Activated CD8-positive, alpha-beta T cell treated with anti-CD3 and anti-CD28 coated beads, Interleukin-2, amount 10 ng/mL, durations not matched to agents 7 days and 5 days (primary cell): ENCODE data around the gene PSMA3. TPM values are rescaled to one million over a fixed set of nuclear protein-coding genes. Genes with fewer than 3 reads are reported as not detected.

ENCODE experiments used
- ATAC-seq: fragments of 150-1000 bp; cut with Tn5 transposase; one replicate; pipeline ENCODE4 v1.10.0; 2021; ENCODE audit warnings: moderate library complexity
- CTCF ChIA-PET: fragments of 350-600 bp; sonication (Branson Sonifier 250); formaldehyde crosslinking; loops from one replicate; lab custom pipeline; 2021; ENCODE audit warnings: antibody characterized with exemption; lab: Charles Lee
- POLR2A ChIA-PET: fragments of 350-600 bp; sonication (Branson Sonifier 250); formaldehyde crosslinking; loops from one replicate; lab custom pipeline; 2021; ENCODE audit warnings: antibody characterized with exemption; lab: Charles Lee
- DNase-seq: peaks from one replicate; pipeline ENCODE4 v3.0.0-alpha.2; 2020
- H3K27ac Mint-ChIP-seq: one replicate; pipeline ENCODE4 v1.8.0; 2021; ENCODE audit warnings: mild to moderate bottlenecking, mixed read lengths
- H3K27me3 Mint-ChIP-seq: one replicate; pipeline ENCODE4 v1.8.0; 2021; ENCODE audit warnings: low read depth, mixed read lengths
- H3K36me3 Mint-ChIP-seq: one replicate; pipeline ENCODE4 v1.8.0; 2021; ENCODE audit warnings: low read depth, mixed read lengths
- H3K4me1 Mint-ChIP-seq: one replicate; pipeline ENCODE4 v1.8.0; 2021; ENCODE audit warnings: low read depth, mixed read lengths
- H3K4me3 Mint-ChIP-seq: one replicate; pipeline ENCODE4 v1.8.0; 2021; ENCODE audit warnings: mild to moderate bottlenecking, mixed read lengths
- H3K9me3 Mint-ChIP-seq: one replicate; pipeline ENCODE4 v1.8.0; 2022; ENCODE audit warnings: mixed read lengths; ENCODE audit not compliant: insufficient read depth
- total RNA-seq, 2 experiments: library from RNA; stranded (reverse); gene quantifications; one replicate each; pipeline ENCODE4 v1.2.3, GENCODE V29; 2021

Gene PSMA3
- total RNA-seq, 2 experiments from 2014 or later, result 257 to 275 TPM

DNA sequence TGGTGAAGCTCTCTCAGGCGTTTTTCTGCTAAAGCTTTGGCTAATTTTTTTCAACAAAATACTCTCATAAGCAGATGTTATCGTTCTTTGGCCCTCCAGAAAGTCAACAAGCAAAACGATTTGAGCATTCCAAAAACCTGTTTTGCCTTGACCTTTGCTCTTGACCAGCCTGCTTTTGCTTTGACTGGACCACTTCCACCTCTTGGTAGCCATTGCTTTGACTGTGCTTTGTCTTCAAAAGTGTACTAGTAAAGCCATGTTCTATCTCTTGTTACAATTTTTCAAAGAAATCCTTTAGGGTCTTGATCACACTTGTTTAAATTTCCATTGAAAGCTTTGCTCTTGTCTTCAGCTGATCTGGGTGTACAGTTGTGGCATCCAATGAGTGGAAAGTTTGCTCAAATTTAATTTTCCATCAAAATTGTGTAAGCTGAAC lies 43.0 kb downstream of the PSMA3 start:
- Mint-ChIP-seq H3K4me1 (peaks cover 35% of the 10 kb centered on the region), H3K36me3 (peaks cover 76% of the 10 kb centered on the region), H3K9me3 (no peaks in the 10 kb centered on the region), H3K27ac (no peak overlapping the region), H3K27me3 (no peaks in the 10 kb centered on the region), H3K4me3 (no peak overlapping the region)
- CTCF ChIA-PET, result no interaction called here
- DNase-seq (no peak), ATAC-seq (no peak)
- POLR2A ChIA-PET, result no interaction called here

DNA sequence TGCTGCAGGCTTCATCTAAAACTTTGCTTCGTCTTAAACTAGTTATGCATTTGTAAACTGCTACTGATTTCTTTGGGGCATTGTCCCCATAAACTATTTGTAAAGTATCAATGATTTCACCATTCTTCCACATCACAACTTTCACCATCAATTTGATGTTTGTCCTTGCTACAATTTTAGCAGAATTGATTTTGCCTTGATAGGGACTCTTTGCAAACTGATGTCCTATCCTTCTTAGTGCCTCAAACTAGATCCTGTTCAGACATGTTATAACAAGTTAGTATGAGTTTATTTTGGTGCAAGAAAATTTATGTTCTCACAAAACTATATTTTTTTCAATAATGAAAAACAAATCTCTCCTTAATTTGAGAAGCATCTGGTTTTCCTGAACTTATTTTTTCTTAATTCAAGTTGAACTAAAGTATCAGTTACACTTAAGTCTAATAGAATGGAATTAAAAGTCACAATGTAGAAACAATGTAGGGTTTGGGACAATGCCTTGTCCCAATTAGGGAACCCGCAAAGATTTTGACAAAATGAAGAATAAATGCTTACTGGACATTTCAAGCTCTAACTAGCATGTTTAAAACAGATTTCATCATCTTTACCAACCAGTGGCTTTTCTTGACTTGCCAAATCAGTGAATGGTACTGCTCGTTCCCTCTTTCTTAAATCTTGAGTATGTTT lies 43.6 kb downstream of the PSMA3 start:
- DNase-seq (no peak), ATAC-seq (no peak)
- ChIA-PET CTCF (no interaction called here), POLR2A (interaction anchor here (1.7 kb wide), 1 partner anchor 9 kb away, joined by 12 read pairs; the partner anchor contains the start of gene ARID4A)
- Mint-ChIP-seq H3K27ac (peak overlapping the region; percentile 9), H3K27me3 (no peaks in the 10 kb centered on the region), H3K4me3 (no peak overlapping the region), H3K9me3 (no peaks in the 10 kb centered on the region), H3K36me3 (peaks cover 76% of the 10 kb centered on the region), H3K4me1 (peaks cover 34% of the 10 kb centered on the region)

DNA sequence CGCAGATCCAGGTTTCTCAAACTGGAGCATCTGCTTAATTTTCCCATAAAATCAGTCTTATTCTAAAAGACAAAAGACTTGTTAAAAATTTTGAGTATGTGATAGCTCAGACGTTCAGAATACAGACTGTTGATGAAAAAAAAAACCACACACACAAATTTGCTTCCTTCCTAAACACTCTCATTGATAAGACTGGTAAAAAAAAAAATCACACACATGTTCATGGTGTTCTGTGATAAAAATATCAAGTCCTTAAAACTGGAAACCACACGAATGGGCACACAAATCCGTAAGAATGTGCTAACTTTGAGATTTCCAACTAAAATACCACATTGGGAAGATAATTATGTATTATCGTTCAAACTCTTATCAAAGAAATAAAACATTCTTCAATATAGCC lies 47.0 kb downstream of the PSMA3 start:
- peaks cover 38% of the 10 kb centered on the region for H3K4me1 Mint-ChIP-seq
- H3K27ac Mint-ChIP-seq, result no peak overlapping the region
- ChIA-PET POLR2A (no interaction called here), CTCF (no interaction called here)
- H3K27me3 Mint-ChIP-seq, result no peaks in the 10 kb centered on the region
- no peak for DNase-seq
- H3K36me3 Mint-ChIP-seq, result peaks cover 77% of the 10 kb centered on the region
- H3K9me3 Mint-ChIP-seq, result no peaks in the 10 kb centered on the region
- no peak for ATAC-seq
- H3K4me3 Mint-ChIP-seq, result no peak overlapping the region

DNA sequence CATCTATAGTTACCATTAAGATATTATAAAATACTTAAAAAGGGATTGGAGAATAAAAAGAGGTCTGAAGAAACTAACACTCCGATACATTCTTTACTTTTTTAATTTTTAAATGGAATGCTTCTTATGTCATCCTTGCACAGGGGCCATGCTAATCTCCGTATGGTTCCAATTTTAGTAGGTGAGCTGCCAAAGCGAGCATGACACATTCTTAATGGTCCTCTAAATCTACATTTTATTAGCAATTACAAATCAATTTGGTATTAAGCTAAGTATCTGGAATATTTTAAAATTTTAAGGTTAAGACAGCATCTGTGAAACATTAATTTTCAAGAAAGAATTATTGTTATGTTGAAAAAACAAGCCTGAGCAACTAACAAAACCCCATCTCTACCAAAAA lies 47.5 kb downstream of the PSMA3 start:
- H3K36me3 Mint-ChIP-seq, result peaks cover 74% of the 10 kb centered on the region
- ATAC-seq, result no peak
- no peaks in the 10 kb centered on the region for H3K9me3 Mint-ChIP-seq
- H3K27ac Mint-ChIP-seq, result no peak overlapping the region
- no peak overlapping the region for H3K4me3 Mint-ChIP-seq
- H3K27me3 Mint-ChIP-seq, result no peaks in the 10 kb centered on the region
- peaks cover 38% of the 10 kb centered on the region for H3K4me1 Mint-ChIP-seq
- ChIA-PET POLR2A (no interaction called here), CTCF (interaction anchor here (0.6 kb wide), 1 partner anchor 17 kb away, joined by 3 read pairs; no protein-coding TSS in a partner anchor)
- no peak for DNase-seq

- no peak overlapping the region for H3K27ac Mint-ChIP-seq
- H3K9me3 Mint-ChIP-seq, result no peaks in the 10 kb centered on the region
- DNase-seq (no peak), ATAC-seq (no peak)
- ChIA-PET POLR2A (no interaction called here), CTCF (no interaction called here)
- peaks cover 54% of the 10 kb centered on the region for H3K36me3 Mint-ChIP-seq
- no peaks in the 10 kb centered on the region for H3K27me3 Mint-ChIP-seq
- peaks cover 32% of the 10 kb centered on the region for H3K4me1 Mint-ChIP-seq
- no peak overlapping the region for H3K4me3 Mint-ChIP-seq
These were observed 49.6 kb downstream of the PSMA3 start for GRCh38 chr14:58294201-58294600.

GRCh38 chr14:58296726-58297125 lies 52.1 kb downstream of the PSMA3 start:
- POLR2A ChIA-PET, result interaction anchor here (2.6 to 4.7 kb wide), 3 partner anchors 29 to 130 kb away, joined by 13 to 47 read pairs (median 41); partner anchors contain the start of genes KIAA0586, PSMA3 and TIMM9
- CTCF ChIA-PET, result no interaction called here
- H3K9me3 Mint-ChIP-seq, result no peaks in the 10 kb centered on the region
- DNase-seq, result no peak
- H3K27me3 Mint-ChIP-seq, result no peaks in the 10 kb centered on the region
- H3K4me1 Mint-ChIP-seq, result peaks cover 34% of the 10 kb centered on the region
- ATAC-seq, result no peak
- peaks cover 43% of the 10 kb centered on the region for H3K36me3 Mint-ChIP-seq
- no peak overlapping the region for H3K4me3 Mint-ChIP-seq
- H3K27ac Mint-ChIP-seq, result no peak overlapping the region

- H3K9me3 Mint-ChIP-seq, result no peaks in the 10 kb centered on the region
- ATAC-seq (no peak), DNase-seq (no peak)
- ChIA-PET CTCF (interaction anchor here (1.0 to 1.8 kb wide), 4 partner anchors 22 to 64 kb away, joined by 3 to 8 read pairs (median 4); no protein-coding TSS in a partner anchor), POLR2A (interaction anchor here (1.0 to 4.7 kb wide), 13 partner anchors 8 to 130 kb away, joined by 4 to 47 read pairs (median 8); partner anchors contain the start of genes ACTR10, KIAA0586, PSMA3 and TIMM9)
- H3K36me3 Mint-ChIP-seq, result peaks cover 47% of the 10 kb centered on the region
- H3K4me3 Mint-ChIP-seq, result no peak overlapping the region
- peaks cover 32% of the 10 kb centered on the region for H3K4me1 Mint-ChIP-seq
- no peak overlapping the region for H3K27ac Mint-ChIP-seq
- H3K27me3 Mint-ChIP-seq, result no peaks in the 10 kb centered on the region
These were observed 52.7 kb downstream of the PSMA3 start for GRCh38 chr14:58297412-58297761.

- Mint-ChIP-seq H3K27ac (no peak overlapping the region), H3K36me3 (peaks cover 45% of the 10 kb centered on the region), H3K4me3 (no peak overlapping the region), H3K27me3 (no peaks in the 10 kb centered on the region), H3K9me3 (no peaks in the 10 kb centered on the region), H3K4me1 (peaks cover 28% of the 10 kb centered on the region)
- ATAC-seq, result peak; percentile 91
- POLR2A ChIA-PET, result interaction anchor here (0.6 to 4.7 kb wide), 33 partner anchors 9 to 1951 kb away, joined by 3 to 47 read pairs (median 5); partner anchors contain the start of genes ACTR10, KIAA0586, PPM1A and PSMA3
- DNase-seq, result peak; percentile 99
- CTCF ChIA-PET, result interaction anchor here (0.7 to 1.8 kb wide), 13 partner anchors 8 to 129 kb away, joined by 3 to 8 read pairs (median 3); partner anchors contain the start of genes KIAA0586, PSMA3, TIMM9 and TOMM20L
These were observed 53.3 kb downstream of the PSMA3 start for GRCh38 chr14:58297762-58298476.

GRCh38 chr14:58298477-58299400 lies 54.1 kb downstream of the PSMA3 start, which contains the start of gene ARID4A:
Gene ARID4A, plus strand, starts transcription at chr14:58298555. Its CDS starts 1,300 bp downstream, at chr14:58299855.
- peak; percentile 13 for ATAC-seq
- Mint-ChIP-seq H3K27ac (no peak within 1 kb of the TSS), H3K4me1 (peaks cover 24% of the 10 kb centered on the region), H3K36me3 (peaks cover 46% of the 10 kb centered on the region), H3K4me3 (peak within 1 kb of the TSS; percentile 92), H3K27me3 (no peaks in the 10 kb centered on the region), H3K9me3 (no peaks in the 10 kb centered on the region)
- DNase-seq, result peak; percentile 52
- ChIA-PET CTCF (interaction anchor here (0.7 to 1.8 kb wide), 13 partner anchors 9 to 129 kb away, joined by 3 to 8 read pairs (median 3); partner anchors contain the start of genes KIAA0586, PSMA3, TIMM9 and TOMM20L), POLR2A (interaction anchor here (0.6 to 4.7 kb wide), 39 partner anchors 9 to 1950 kb away, joined by 3 to 47 read pairs (median 5); partner anchors contain the start of genes ACTR10, KIAA0586, PPM1A and PSMA3)

DNA sequence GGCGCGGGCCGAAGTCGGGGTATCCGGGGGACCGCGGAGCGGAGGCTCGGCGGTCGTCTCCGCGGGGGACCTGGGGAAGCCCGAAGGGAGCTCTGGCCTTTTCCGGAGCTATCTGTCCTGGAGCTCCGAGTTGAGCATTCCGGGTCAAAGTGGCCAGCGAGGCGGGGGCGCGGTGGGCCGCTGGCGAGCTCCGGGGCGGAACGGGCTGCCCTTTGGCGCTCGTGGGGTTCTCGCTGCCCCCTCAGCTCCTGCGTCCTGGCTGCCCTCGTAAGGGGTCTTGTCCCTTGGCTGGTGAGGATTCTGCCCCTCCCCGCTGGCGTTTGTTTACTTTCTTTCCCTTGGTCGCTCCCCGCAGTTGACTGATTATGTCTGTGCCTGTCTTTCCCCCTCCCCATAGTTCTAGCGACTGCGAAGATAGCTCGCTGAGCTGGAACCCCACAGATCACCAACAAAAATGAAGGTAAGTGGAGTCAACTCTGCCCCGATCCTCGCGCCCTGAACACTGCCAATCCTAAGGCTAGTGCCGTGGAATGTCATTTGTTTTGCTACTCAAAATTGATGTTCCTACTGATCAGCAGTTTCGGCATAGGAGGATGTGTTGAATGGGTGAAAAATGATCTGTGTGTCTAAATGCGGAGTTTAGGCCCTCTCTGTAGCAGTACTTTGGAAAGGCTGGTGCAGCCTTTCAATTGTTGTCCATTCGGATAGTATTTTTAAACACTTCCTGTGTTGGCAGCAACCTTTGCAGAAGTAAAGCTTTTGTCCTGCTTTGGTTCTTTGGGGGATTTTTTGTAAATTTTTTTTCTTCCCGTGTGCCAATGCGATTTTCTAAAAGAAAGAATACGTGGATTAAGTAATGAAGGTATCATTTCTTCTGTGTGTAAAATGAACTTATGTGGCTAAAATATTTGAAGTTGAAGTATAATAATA lies 55.0 kb downstream of the PSMA3 start:
- Mint-ChIP-seq H3K9me3 (no peaks in the 10 kb centered on the region), H3K27me3 (no peaks in the 10 kb centered on the region), H3K27ac (peak overlapping the region; percentile 90), H3K36me3 (peaks cover 38% of the 10 kb centered on the region), H3K4me3 (peak overlapping the region; percentile 92), H3K4me1 (peaks cover 19% of the 10 kb centered on the region)
- POLR2A ChIA-PET, result interaction anchor here (0.8 to 4.7 kb wide), 10 partner anchors 13 to 127 kb away, joined by 3 to 47 read pairs (median 3); partner anchors contain the start of genes KIAA0586, PSMA3 and TIMM9
- CTCF ChIA-PET, result no interaction called here
- no peak for DNase-seq
- no peak for ATAC-seq
